GOT3 (cell line): ENCODE data around the gene NFAM1.

Source experiments
- DNase-seq: peaks from one replicate; lab custom pipeline; 2025; ENCODE audit warnings: mixed read lengths; lab: John Stamatoyannopoulos, UW

NFAM1 gene

GRCh38 chr22:42414565-42415303, 17.5 kb downstream of the NFAM1 start:
- no peak for DNase-seq

- DNase-seq: no peak
Measured at GRCh38 chr22:42414021-42414420, 18.2 kb downstream of the NFAM1 start.

- DNase-seq: no peak
Measured at GRCh38 chr22:42412744-42413333, 19.4 kb downstream of the NFAM1 start.

GRCh38 chr22:42410708-42411107, 21.5 kb downstream of the NFAM1 start:
- no peak for DNase-seq

GRCh38 chr22:42408810-42409529, 23.2 kb downstream of the NFAM1 start:
- no peak for DNase-seq

- no peak for DNase-seq
Measured at GRCh38 chr22:42408276-42408675, 23.9 kb downstream of the NFAM1 start.

- DNase-seq: no peak
Measured at GRCh38 chr22:42404266-42404665, 27.9 kb downstream of the NFAM1 start.

GRCh38 chr22:42401535-42402334, 30.5 kb downstream of the NFAM1 start:
- DNase-seq: no peak

- no peak for DNase-seq
Measured at GRCh38 chr22:42400811-42401534, 31.2 kb downstream of the NFAM1 start.

- DNase-seq: no peak
Measured at GRCh38 chr22:42399315-42400271, 32.6 kb downstream of the NFAM1 start.

GRCh38 chr22:42397332-42398249, 34.6 kb downstream of the NFAM1 start:
- no peak for DNase-seq

- DNase-seq: no peak
Measured at GRCh38 chr22:42396621-42397331, 35.4 kb downstream of the NFAM1 start.

GRCh38 chr22:42389143-42389542, 43.1 kb downstream of the NFAM1 start:
- no peak for DNase-seq

- DNase-seq: no peak
Measured at GRCh38 chr22:42388130-42388797, 43.9 kb downstream of the NFAM1 start.

- no peak for DNase-seq
Measured at GRCh38 chr22:42387631-42388030, 44.6 kb downstream of the NFAM1 start.

- DNase-seq: no peak
Measured at GRCh38 chr22:42385696-42386095, 46.5 kb downstream of the NFAM1 start.

- DNase-seq: no peak
Measured at GRCh38 chr22:42384506-42384905, 47.7 kb downstream of the NFAM1 start.

GRCh38 chr22:42383851-42384417, 48.3 kb downstream of the NFAM1 start:
- no peak for DNase-seq
